Right lobe of liver (tissue), 6 donors: Measurements from ENCODE around the gene TNRC6C. TPM values are rescaled to one million over a fixed set of nuclear protein-coding genes. Genes with fewer than 3 reads are reported as not detected.

Experiments
- ATAC-seq, 4 donors: fragments of 200-7000 bp; cut with Tn5 transposase; one replicate each; pipeline ENCODE4 v1.9.1; 2020; ENCODE audit warnings: mild to moderate bottlenecking in 4 of 4, moderate library complexity in 4 of 4
- DNase-seq, 3 donors: peaks; one replicate each; pipeline ENCODE4 v3.0.0-alpha.2; 2020
- H3K27ac ChIP-seq, 3 donors: fragments of 200-600 bp; one replicate each; pipeline ENCODE4 v1.8.0; 2022
- H3K27me3 ChIP-seq, 2 donors: fragments of 200-600 bp; one replicate each; pipeline ENCODE4 v1.8.0; 2022
- H3K36me3 ChIP-seq, 4 donors: fragments of 200-600 bp; sonication (generic) in 1 of 4; one replicate each; pipeline versions ENCODE4 v1.5.1 to v1.8.0; 2017 to 2022; ENCODE audit warnings: control low read depth in 1 of 4
- H3K4me1 ChIP-seq, 4 donors: fragments of 200-600 bp; sonication (generic) in 1 of 4; one replicate each; pipeline versions ENCODE4 v1.5.1 to v1.8.0; 2017 to 2022; ENCODE audit warnings: control low read depth in 1 of 4
- H3K4me3 ChIP-seq, 3 donors: fragments of 200-600 bp; one replicate each; pipeline ENCODE4 v1.8.0; 2022
- H3K9me3 ChIP-seq, 4 donors: fragments of 200-600 bp; sonication (generic) in 1 of 4; one replicate each; pipeline versions ENCODE4 v1.5.1 to v1.8.0; 2017 to 2022; ENCODE audit warnings: control low read depth in 1 of 4
- POLR2A ChIP-seq: fragments of 450-650 bp; IDR thresholded peaks from one replicate; pipeline ENCODE4 v1.6.1; 2017; ENCODE audit warnings: antibody characterized with exemption, mild to moderate bottlenecking
- WGBS: methylation state at CpG from one replicate; pipeline ENCODE4 v1.1.6; 2018; ENCODE audit warnings: low coverage, low lambda C conversion rate; ENCODE audit not compliant: insufficient coverage; ENCODE audit errors: missing lambda C conversion rate; 5-methylcytosine and 5-hydroxymethylcytosine counted together
- intact Hi-C, 2 donors: fragments of 100-400 bp; cut with DNase I; formaldehyde crosslinking; loops; one replicate each; pipeline versions ENCODE4 v1.11.2 to v1.14.1; 2022
- total RNA-seq, 6 experiments: library from RNA; depleted of rRNA in 2 of 6; stranded (reverse); fragments of >200 nt in 2 of 6; fragmentation: NEBNext Ultra II Directional in 3 of 6; extraction: Animal tissue kit (Norgen Biotek cat#: 25700) in 3 of 6; gene quantifications; one replicate each; pipeline versions ENCODE4 v1.1.0 to v1.2.4, GENCODE V29; 2016 to 2023
- TF ChIP-seq, protein P1 (sequence below), 4 donors: fragments of 200-600 bp in 3 of 4; fragments of 450-650 bp in 1 of 4; IDR thresholded peaks; one replicate each; pipeline versions ENCODE4 v1.5.1 to v1.8.0; 2016 to 2022; ENCODE audit warnings: antibody characterized with exemption in 4 of 4, mild to moderate bottlenecking in 2 of 4
- donor health status: DM: no; HTN: yes; CAD: no.
- donor health status: DM: no; HTN: no; CAD: no.
- donor health status: DM: no; HTN: no; CAD: no.
- donor health status: DM: no; HTN: yes; CAD: no.
- donor health status: DM: no; HTN: yes; CAD: no.

TNRC6C gene
- total RNA-seq, 6 experiments from 2014 or later, result 1.9 to 10.6 (median 7.7) TPM

DNA sequence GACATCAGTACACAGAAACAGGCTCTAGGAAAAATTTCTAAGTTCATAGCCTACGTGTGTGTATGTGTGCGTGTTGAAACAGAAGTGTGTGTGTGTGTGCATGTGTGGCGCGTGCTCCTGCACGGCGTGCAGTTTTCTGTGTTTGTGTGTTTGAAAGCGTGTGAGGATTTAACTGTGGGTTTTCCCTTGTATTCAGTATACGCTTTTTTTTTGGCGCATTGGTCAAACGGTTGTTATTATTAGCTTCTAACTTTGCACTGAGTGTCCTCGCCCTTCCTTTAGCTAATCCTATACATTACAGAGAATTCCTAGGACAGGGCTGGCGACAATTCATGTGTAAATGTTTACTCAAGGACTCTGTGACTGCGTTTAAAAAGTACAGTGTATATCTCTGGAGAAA, 147.0 kb downstream of the TNRC6C start:
- Histone ChIP-seq H3K27me3 (no peaks in the 10 kb centered on the region), H3K9me3 (no peaks in the 10 kb centered on the region), H3K36me3 (peaks cover 0 to 12% (median 4%) of the 10 kb centered on the region in 4 donors), H3K4me3 (no peak overlapping the region), H3K27ac (no peak overlapping the region), H3K4me1 (no peaks in the 10 kb centered on the region)
- no peak for TF ChIP-seq POLR2A
- TF ChIP-seq, protein P1, sequence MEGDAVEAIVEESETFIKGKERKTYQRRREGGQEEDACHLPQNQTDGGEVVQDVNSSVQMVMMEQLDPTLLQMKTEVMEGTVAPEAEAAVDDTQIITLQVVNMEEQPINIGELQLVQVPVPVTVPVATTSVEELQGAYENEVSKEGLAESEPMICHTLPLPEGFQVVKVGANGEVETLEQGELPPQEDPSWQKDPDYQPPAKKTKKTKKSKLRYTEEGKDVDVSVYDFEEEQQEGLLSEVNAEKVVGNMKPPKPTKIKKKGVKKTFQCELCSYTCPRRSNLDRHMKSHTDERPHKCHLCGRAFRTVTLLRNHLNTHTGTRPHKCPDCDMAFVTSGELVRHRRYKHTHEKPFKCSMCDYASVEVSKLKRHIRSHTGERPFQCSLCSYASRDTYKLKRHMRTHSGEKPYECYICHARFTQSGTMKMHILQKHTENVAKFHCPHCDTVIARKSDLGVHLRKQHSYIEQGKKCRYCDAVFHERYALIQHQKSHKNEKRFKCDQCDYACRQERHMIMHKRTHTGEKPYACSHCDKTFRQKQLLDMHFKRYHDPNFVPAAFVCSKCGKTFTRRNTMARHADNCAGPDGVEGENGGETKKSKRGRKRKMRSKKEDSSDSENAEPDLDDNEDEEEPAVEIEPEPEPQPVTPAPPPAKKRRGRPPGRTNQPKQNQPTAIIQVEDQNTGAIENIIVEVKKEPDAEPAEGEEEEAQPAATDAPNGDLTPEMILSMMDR (IDR thresholded peaks at IDR 0.05), result no peak
- WGBS, result 73% methylated on average over 13 of the region's 13 CpGs
- ATAC-seq (no peak), DNase-seq (no peak)
- intact Hi-C loops, result no loop called here

DNA sequence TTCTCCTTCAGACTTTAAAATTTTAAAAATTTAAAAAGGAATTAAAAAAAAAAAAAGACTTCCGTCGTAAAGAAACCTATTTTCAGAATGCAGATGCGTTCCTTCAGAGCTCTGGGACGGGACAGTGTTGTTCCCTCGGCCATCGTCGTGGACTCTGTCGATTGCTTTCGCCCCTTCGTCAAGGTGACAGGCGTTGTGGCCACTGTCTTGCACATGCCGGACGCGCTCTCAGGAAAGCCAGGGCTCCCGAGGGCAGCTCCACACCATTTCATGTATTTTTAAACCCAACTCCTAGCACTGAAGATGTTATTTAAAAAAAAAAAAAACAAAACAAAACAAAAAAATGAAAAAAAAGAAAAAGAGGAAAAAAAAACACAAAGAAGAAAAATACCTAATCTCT, 147.7 kb downstream of the TNRC6C start:
- intact Hi-C loops, result no loop called here
- ATAC-seq, result no peak
- peaks cover 0 to 12% (median 4%) of the 10 kb centered on the region in 4 donors for H3K36me3 ChIP-seq
- H3K4me3 ChIP-seq, result no peak overlapping the region
- H3K27ac ChIP-seq, result no peak overlapping the region
- no peak for DNase-seq
- H3K4me1 ChIP-seq, result no peaks in the 10 kb centered on the region
- no peaks in the 10 kb centered on the region for H3K9me3 ChIP-seq
- no peaks in the 10 kb centered on the region for H3K27me3 ChIP-seq
- 80% methylated on average over 15 of the region's 15 CpGs for WGBS
- TF ChIP-seq POLR2A, result no peak
- TF ChIP-seq, protein P1 (IDR thresholded peaks at IDR 0.05), result no peak

DNA sequence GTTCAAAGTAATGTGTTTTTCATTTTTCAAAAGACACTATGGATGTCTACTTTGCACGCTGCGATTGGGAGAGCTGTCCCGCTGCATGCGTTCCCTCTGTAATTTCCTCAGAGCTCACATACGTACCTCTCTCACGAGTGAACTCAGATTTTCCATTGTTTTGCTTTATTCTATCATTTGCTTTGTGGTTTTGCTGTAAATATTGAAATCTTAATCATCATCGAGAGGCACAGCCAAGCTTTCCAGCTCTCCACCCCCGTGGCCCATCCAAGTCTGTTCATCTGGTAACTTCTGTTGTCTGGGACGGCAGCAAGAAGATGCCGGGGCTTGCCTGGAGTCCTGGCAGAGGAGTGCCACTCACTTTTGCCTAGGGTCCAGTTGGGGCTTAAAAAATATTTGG, 149.0 kb downstream of the TNRC6C start:
- H3K27ac ChIP-seq, result no peak overlapping the region
- H3K36me3 ChIP-seq, result peaks cover 0 to 14% (median 4%) of the 10 kb centered on the region in 4 donors
- no peak for TF ChIP-seq POLR2A
- TF ChIP-seq, protein P1 (IDR thresholded peaks at IDR 0.05), result no peak
- no peak overlapping the region for H3K4me3 ChIP-seq
- no peak for ATAC-seq
- DNase-seq, result no peak
- 80% methylated on average over 10 of the region's 10 CpGs for WGBS
- H3K4me1 ChIP-seq, result no peaks in the 10 kb centered on the region
- H3K9me3 ChIP-seq, result no peaks in the 10 kb centered on the region
- intact Hi-C loops, result no loop called here
- no peaks in the 10 kb centered on the region for H3K27me3 ChIP-seq

DNA sequence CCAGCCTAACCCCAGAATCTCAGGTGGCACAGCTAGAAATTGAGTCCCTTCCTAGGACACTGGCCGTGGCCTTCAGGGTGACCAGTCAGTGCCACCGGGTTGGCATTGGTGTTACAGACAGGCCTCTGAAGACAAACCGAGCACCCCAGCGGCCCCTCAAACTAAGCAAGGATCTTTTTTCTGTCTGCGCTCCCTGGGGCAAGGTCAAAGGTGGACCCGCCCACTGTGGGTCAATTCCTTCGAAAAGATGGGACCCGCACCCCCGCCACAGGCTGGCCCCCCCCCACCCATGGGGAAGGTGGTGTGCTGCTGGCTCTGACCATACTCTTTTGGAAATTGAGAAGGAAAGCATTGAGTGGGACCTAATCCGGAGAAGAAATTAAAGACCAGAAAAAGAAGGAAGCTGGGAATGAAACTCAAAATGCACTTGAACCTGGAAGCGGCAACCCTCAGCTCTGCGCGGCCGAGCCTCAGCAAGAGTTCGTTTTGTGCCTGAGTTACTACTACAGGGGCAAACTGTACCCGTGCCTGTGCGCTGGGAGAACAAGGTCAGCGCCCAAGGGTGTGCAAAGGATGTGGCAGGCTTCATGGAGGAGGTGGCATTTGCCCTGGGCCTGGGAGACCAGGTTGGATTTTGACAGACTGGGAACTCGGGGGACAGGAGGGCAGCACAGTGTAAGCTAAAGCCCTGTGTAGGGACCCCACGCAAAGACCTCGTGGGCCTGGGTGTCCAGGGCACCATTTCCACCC, 149.6 kb downstream of the TNRC6C start:
- H3K36me3 ChIP-seq, result peaks cover 0 to 14% (median 4%) of the 10 kb centered on the region in 4 donors
- ATAC-seq (no peak), DNase-seq (no peak)
- 79% methylated on average over 12 of the region's 21 CpGs for WGBS
- H3K27me3 ChIP-seq, result no peaks in the 10 kb centered on the region
- no peak overlapping the region for H3K4me3 ChIP-seq
- H3K9me3 ChIP-seq, result no peaks in the 10 kb centered on the region
- intact Hi-C loops, result no loop called here
- no peak overlapping the region for H3K27ac ChIP-seq
- no peak for TF ChIP-seq POLR2A
- TF ChIP-seq, protein P1 (IDR thresholded peaks at IDR 0.05), result no peak
- no peaks in the 10 kb centered on the region for H3K4me1 ChIP-seq
